ENCODE data around the gene ACIN1.

DNA sequence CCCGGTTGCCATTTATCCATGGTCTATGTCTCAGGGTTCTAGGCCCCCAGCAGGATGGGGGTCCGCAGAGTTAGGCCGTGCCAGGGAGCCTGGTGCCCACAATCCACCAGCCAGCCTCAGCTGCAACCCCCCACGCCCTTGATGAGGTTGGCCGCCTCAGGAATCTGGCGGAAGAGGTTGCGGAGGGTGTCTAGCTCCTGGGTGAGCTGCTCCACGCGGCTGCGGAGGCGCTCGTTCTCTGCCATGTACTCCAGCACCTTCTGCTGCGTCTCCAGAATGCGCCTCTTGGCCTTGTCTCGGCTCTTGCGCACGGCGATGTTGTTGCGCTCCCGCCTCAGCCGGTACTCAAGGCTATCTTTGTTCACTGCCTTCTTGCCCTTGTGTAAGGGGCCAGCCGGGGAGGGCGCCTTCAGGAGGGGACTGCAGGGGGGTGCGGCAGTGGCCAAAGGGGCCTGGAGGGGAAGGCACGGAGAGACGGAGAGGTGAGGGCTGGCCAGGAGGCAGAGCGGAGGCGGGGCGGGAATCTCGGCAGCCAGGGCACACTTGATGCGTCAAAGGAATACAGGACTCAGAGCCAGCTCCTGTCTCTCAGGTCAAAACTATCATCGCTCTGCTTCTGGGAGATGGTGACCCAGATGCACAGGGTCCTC, 22.6 kb upstream of the ACIN1 start:
- TF ChIP-seq, protein P1, sequence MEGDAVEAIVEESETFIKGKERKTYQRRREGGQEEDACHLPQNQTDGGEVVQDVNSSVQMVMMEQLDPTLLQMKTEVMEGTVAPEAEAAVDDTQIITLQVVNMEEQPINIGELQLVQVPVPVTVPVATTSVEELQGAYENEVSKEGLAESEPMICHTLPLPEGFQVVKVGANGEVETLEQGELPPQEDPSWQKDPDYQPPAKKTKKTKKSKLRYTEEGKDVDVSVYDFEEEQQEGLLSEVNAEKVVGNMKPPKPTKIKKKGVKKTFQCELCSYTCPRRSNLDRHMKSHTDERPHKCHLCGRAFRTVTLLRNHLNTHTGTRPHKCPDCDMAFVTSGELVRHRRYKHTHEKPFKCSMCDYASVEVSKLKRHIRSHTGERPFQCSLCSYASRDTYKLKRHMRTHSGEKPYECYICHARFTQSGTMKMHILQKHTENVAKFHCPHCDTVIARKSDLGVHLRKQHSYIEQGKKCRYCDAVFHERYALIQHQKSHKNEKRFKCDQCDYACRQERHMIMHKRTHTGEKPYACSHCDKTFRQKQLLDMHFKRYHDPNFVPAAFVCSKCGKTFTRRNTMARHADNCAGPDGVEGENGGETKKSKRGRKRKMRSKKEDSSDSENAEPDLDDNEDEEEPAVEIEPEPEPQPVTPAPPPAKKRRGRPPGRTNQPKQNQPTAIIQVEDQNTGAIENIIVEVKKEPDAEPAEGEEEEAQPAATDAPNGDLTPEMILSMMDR (IDR thresholded peaks at IDR 0.05) = no peak
- TF ChIP-seq ZFX (IDR thresholded peaks at IDR 0.05; ENCODE audit: borderline replicate concordance) = no peak

All from 22Rv1 (cell line).